Fibroblast of lung (primary cell): ENCODE measurements around the gene ABCB4. TPM values are rescaled to one million over a fixed set of nuclear protein-coding genes. Genes with fewer than 3 reads are reported as not detected.
A peak's percentile ranks its signal among the peaks of the same experiment; 100 is the strongest.

Source experiments
- DNase-seq, 2 donors: peaks; one replicate each; pipeline versions ENCODE4 v3.0.0 to v3.0.0-alpha.2; 2010; ENCODE audit warnings: low read depth in 2 of 2
- H2AFZ ChIP-seq: 2 replicates; pipeline ENCODE4 v1.5.1; 2012; ENCODE audit warnings: low read length, control low read depth, inconsistent platforms
- H3K27ac ChIP-seq: 2 replicates; pipeline ENCODE4 v1.5.1; 2011; ENCODE audit warnings: low read length, control low read depth; ENCODE audit not compliant: insufficient read depth
- H3K27me3 ChIP-seq: 2 replicates; pipeline ENCODE4 v1.5.1; 2011; ENCODE audit warnings: mild to moderate bottlenecking, low read length; ENCODE audit not compliant: control insufficient read depth, insufficient read depth
- H3K36me3 ChIP-seq: 2 replicates; pipeline ENCODE4 v1.5.1; 2011; ENCODE audit warnings: low read length; ENCODE audit not compliant: control insufficient read depth, insufficient read depth
- H3K4me1 ChIP-seq: 2 replicates; pipeline ENCODE4 v1.5.1; 2011; ENCODE audit warnings: low read length; ENCODE audit not compliant: control insufficient read depth, insufficient read depth; ENCODE audit errors: extremely low read depth
- H3K4me2 ChIP-seq: 2 replicates; pipeline ENCODE4 v1.5.1; 2011; ENCODE audit warnings: low read length, control low read depth; ENCODE audit not compliant: insufficient read depth; ENCODE audit errors: extremely low read depth
- H3K4me3 ChIP-seq, 4 experiments: fragments of 200-600 bp in 1 of 4; sonication (generic) in 1 of 4; replicated peaks in 1 of 4; 2 replicates each; pipeline ENCODE4 v1.5.1; 2011 to 2016; ENCODE audit warnings: low read length in 4 of 4, low read depth in 3 of 4, mild to moderate bottlenecking in 3 of 4, control low read depth in 2 of 4, inconsistent platforms in 1 of 4, mixed read lengths in 1 of 4; ENCODE audit not compliant: insufficient read depth in 1 of 4; ENCODE audit errors: control extremely low read depth in 1 of 4
- H3K79me2 ChIP-seq: 2 replicates; pipeline ENCODE4 v1.5.1; 2012; ENCODE audit warnings: mild to moderate bottlenecking, low read length, inconsistent platforms; ENCODE audit not compliant: control insufficient read depth, insufficient read depth
- H3K9ac ChIP-seq: 2 replicates; pipeline ENCODE4 v1.5.1; 2011; ENCODE audit warnings: mild to moderate bottlenecking, low read length, control low read depth; ENCODE audit not compliant: insufficient read depth
- H3K9me3 ChIP-seq: 2 replicates; pipeline ENCODE4 v1.5.1; 2012; ENCODE audit warnings: low read depth, low read length; ENCODE audit not compliant: control insufficient read depth, insufficient read depth
- H4K20me1 ChIP-seq: 2 replicates; pipeline ENCODE4 v1.5.1; 2011; ENCODE audit warnings: low read length; ENCODE audit not compliant: control insufficient read depth, insufficient read depth; ENCODE audit errors: extremely low read depth
- EZH2 ChIP-seq: IDR thresholded peaks from 2 replicates; pipeline ENCODE4 v1.5.1; 2012; ENCODE audit warnings: low read length, control low read depth, mild to moderate bottlenecking; ENCODE audit errors: missing control alignments
- polyA plus RNA-seq, 2 donors: library from polyadenylated mRNA; depleted of rRNA in 1 of 2; stranded (reverse) in 1 of 2; unstranded in 1 of 2; fragments of >200 nt; gene quantifications; 2 replicates each; pipeline ENCODE4 v1.2.1, GENCODE V29; 2011 to 2012; ENCODE audit warnings: missing spikeins in 1 of 2
- total RNA-seq: library from RNA; depleted of rRNA; stranded (reverse); fragments of >200 nt; gene quantifications from 2 replicates; pipeline ENCODE4 v1.2.1, GENCODE V29; 2014
- TF ChIP-seq, protein P1 (sequence below), 2 donors: IDR thresholded peaks in 1 of 2; conservative IDR thresholded peaks in 1 of 2; 1 replicate in 1 of 2; 2 replicates in 1 of 2; pipeline ENCODE4 v1.5.1; 2011 to 2012; ENCODE audit warnings: low read length in 2 of 2, control low read depth in 1 of 2, inconsistent platforms in 1 of 2, low read depth in 1 of 2, mild to moderate bottlenecking in 1 of 2

The ABCB4 gene
- total and polyA plus RNA-seq, 2 donors (not counting 1 experiment from before 2014, with no cell fraction given) = 0.16 to 0.66 TPM

GRCh38 chr7:87391020-87391701 is 84.3 kb downstream of the ABCB4 start:
- Histone ChIP-seq H3K27ac (no peak overlapping the region), H2AFZ (no peak overlapping the region), H3K9me3 (no peaks in the 10 kb centered on the region), H3K4me2 (no peak overlapping the region), H3K27me3 (no peaks in the 10 kb centered on the region), H3K4me1 (no peaks in the 10 kb centered on the region), H3K4me3 (no peak overlapping the region), H3K36me3 (no peaks in the 10 kb centered on the region), H3K9ac (no peak overlapping the region), H3K79me2 (no peaks in the 10 kb centered on the region), H4K20me1 (no peaks in the 10 kb centered on the region)
- TF ChIP-seq, protein P1, sequence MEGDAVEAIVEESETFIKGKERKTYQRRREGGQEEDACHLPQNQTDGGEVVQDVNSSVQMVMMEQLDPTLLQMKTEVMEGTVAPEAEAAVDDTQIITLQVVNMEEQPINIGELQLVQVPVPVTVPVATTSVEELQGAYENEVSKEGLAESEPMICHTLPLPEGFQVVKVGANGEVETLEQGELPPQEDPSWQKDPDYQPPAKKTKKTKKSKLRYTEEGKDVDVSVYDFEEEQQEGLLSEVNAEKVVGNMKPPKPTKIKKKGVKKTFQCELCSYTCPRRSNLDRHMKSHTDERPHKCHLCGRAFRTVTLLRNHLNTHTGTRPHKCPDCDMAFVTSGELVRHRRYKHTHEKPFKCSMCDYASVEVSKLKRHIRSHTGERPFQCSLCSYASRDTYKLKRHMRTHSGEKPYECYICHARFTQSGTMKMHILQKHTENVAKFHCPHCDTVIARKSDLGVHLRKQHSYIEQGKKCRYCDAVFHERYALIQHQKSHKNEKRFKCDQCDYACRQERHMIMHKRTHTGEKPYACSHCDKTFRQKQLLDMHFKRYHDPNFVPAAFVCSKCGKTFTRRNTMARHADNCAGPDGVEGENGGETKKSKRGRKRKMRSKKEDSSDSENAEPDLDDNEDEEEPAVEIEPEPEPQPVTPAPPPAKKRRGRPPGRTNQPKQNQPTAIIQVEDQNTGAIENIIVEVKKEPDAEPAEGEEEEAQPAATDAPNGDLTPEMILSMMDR (conservative IDR thresholded peaks at IDR 0.05 in 1 of 2, IDR thresholded peaks at IDR 0.05 in 1 of 2; ENCODE audit: low read depth in 1 of 2, low read length in 2 of 2) = no peak
- TF ChIP-seq EZH2 = no peak
- DNase-seq = no peak

DNA sequence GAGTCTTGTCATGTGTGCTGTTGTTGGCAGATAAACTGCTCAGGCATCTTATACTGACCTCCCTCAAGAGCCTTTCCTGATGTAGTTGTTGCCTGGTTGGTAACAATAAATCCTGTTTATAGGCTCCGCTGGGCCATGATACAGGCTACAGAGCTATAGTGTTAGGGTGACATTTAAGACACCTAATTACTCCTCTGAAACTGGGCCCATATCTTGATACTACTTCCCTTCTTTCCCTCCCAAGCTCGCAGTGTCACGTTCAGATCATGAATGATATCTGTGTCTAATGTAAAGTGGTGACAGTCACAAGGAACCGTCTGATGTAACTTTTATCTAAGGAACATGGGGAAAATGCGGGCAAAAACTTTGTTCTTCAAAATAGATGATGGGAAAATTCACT is 94.6 kb downstream of the ABCB4 start:
- H3K36me3 ChIP-seq = no peaks in the 10 kb centered on the region
- DNase-seq = no peak
- no peaks in the 10 kb centered on the region for H3K27me3 ChIP-seq
- no peak overlapping the region for H3K9ac ChIP-seq
- no peak overlapping the region for H3K27ac ChIP-seq
- H3K4me3 ChIP-seq = no peak overlapping the region
- no peak overlapping the region for H3K4me2 ChIP-seq
- no peaks in the 10 kb centered on the region for H3K4me1 ChIP-seq
- no peaks in the 10 kb centered on the region for H3K79me2 ChIP-seq
- H4K20me1 ChIP-seq = no peaks in the 10 kb centered on the region
- TF ChIP-seq, protein P1 (conservative IDR thresholded peaks at IDR 0.05 in 1 of 2, IDR thresholded peaks at IDR 0.05 in 1 of 2; ENCODE audit: low read depth in 1 of 2, low read length in 2 of 2) = no peak
- TF ChIP-seq EZH2 = no peak
- H3K9me3 ChIP-seq = no peaks in the 10 kb centered on the region
- no peak overlapping the region for H2AFZ ChIP-seq

- peak in 1 of 2 donors; percentile 15 for DNase-seq
- H3K9ac ChIP-seq = no peak overlapping the region
Observed at GRCh38 chr7:87375662-87376435, 99.6 kb downstream of the ABCB4 start.

More at GRCh38 chr7:87375662-87376435, 99.6 kb downstream of the ABCB4 start:
- no peak overlapping the region for H2AFZ ChIP-seq
- no peaks in the 10 kb centered on the region for H4K20me1 ChIP-seq
- no peaks in the 10 kb centered on the region for H3K27me3 ChIP-seq
- no peak overlapping the region for H3K27ac ChIP-seq
- no peaks in the 10 kb centered on the region for H3K36me3 ChIP-seq
- no peak overlapping the region for H3K4me3 ChIP-seq
- H3K9me3 ChIP-seq = no peaks in the 10 kb centered on the region
- no peak overlapping the region for H3K4me2 ChIP-seq
- no peaks in the 10 kb centered on the region for H3K79me2 ChIP-seq
- TF ChIP-seq, protein P1 (conservative IDR thresholded peaks at IDR 0.05 in 1 of 2, IDR thresholded peaks at IDR 0.05 in 1 of 2; ENCODE audit: low read depth in 1 of 2, low read length in 2 of 2) = no peak
- no peak for TF ChIP-seq EZH2
- no peaks in the 10 kb centered on the region for H3K4me1 ChIP-seq
